ENCODE results near the gene DERA. TPM values are rescaled to one million over a fixed set of nuclear protein-coding genes. Genes with fewer than 3 reads are reported as not detected.
"Not testable (repeated sequence)": the region's sequence is repeated elsewhere in the genome, so short reads cannot be mapped to it uniquely, and the experiment has no call there.

The DERA gene
- total and polyA plus RNA-seq, 12 donors: 15.9 to 72.3 (median 31.4) TPM

DNA sequence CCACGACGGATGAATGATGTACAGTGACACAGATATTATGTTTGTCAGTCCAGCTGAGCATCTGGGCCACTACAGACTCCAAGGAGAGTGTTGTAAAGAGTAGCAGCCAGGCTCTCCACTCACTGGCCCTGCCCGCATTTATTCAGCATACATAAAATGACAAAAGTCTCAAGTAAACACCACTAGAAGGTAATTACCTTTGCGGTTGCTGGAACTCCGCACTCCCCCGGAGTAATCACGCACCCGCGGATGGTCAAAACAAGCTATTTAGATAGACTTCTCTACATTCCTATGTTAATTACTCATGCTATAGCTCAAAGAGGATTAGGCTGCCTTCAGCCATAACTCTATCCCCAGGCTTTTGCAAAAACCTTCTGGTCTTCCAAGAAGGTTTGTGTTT, 47.8 kb upstream of the DERA start:
- no peak for DNase-seq
- TF ChIP-seq, protein P1, sequence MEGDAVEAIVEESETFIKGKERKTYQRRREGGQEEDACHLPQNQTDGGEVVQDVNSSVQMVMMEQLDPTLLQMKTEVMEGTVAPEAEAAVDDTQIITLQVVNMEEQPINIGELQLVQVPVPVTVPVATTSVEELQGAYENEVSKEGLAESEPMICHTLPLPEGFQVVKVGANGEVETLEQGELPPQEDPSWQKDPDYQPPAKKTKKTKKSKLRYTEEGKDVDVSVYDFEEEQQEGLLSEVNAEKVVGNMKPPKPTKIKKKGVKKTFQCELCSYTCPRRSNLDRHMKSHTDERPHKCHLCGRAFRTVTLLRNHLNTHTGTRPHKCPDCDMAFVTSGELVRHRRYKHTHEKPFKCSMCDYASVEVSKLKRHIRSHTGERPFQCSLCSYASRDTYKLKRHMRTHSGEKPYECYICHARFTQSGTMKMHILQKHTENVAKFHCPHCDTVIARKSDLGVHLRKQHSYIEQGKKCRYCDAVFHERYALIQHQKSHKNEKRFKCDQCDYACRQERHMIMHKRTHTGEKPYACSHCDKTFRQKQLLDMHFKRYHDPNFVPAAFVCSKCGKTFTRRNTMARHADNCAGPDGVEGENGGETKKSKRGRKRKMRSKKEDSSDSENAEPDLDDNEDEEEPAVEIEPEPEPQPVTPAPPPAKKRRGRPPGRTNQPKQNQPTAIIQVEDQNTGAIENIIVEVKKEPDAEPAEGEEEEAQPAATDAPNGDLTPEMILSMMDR (IDR thresholded peaks at IDR 0.05): no peak
- TF ChIP-seq POLR2A (IDR thresholded peaks at IDR 0.05): no peak
- Histone ChIP-seq H3K27me3 (peaks cover 7% of the 10 kb centered on the region), H3K4me3 (no peak overlapping the region), H3K9me3 (replicated peaks in 1 of 3) (no peaks in the 10 kb centered on the region), H3K27ac (no peak overlapping the region), H3K4me1 (replicated peaks in 1 of 2) (no peaks in the 10 kb centered on the region), H3K36me3 (replicated peaks in 1 of 2) (no peaks in the 10 kb centered on the region)
- intact Hi-C loops (cut with DNase I): no loop called here
- 66 to 75% (median 71%) methylated on average over 9 of the region's 9 CpGs for WGBS, 4 donors

DNA sequence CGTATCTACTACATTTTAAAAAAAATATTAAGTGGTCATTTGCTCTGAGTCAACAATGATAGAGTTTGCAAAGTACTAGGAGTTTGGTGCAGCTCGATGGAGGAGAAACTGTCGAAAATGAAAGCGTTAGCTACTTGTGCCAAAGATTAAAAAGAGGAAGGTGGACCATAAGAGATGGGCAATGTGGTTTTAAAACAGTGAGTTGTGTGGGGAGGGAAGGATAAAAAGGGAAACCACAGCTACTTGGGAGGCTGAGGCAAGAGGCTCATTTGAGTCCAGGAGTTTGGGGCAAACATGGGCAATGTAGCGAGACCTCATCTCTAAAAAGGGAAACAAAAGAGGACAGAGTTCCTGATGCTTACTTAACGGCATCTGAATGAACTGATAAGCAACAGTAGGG, 47.1 kb upstream of the DERA start:
- H3K4me1 ChIP-seq (replicated peaks in 1 of 2): no peaks in the 10 kb centered on the region
- intact Hi-C loops (cut with DNase I): no loop called here
- no peaks in the 10 kb centered on the region for H3K36me3 ChIP-seq (replicated peaks in 1 of 2)
- H3K27ac ChIP-seq: no peak overlapping the region
- H3K4me3 ChIP-seq: no peak overlapping the region
- no peaks in the 10 kb centered on the region for H3K9me3 ChIP-seq (replicated peaks in 1 of 3)
- no peak for TF ChIP-seq POLR2A (IDR thresholded peaks at IDR 0.05)
- TF ChIP-seq, protein P1 (IDR thresholded peaks at IDR 0.05): no peak
- DNase-seq: no peak
- WGBS, 4 donors: 67 to 77% (median 73%) methylated on average over 6 of the region's 6 CpGs
- H3K27me3 ChIP-seq: peaks cover 6% of the 10 kb centered on the region

DNA sequence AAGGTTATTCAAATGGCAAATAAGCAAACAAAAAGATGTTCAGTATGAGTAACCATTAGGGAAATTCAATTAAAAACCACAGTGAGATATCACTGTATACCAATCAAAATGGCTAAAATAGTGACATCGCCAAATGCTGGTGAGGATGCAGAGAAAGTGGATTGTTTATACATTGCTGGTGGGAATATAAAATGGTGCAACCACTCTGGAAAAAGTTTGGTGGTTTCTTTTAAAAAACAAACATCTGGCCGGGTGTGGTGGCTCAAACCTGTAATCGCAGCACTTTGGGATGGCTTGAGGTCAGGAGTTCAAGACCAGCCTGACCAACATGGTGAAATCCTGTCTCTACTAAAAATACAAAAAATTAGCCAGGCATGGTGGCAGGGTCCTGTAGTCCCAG, 42.9 kb upstream of the DERA start:
- no peak overlapping the region for H3K27ac ChIP-seq
- WGBS, 4 donors: 84 to 90% (median 85%) methylated on average over 3 of the region's 3 CpGs
- H3K4me3 ChIP-seq: no peak overlapping the region
- DNase-seq: no peak
- intact Hi-C loops (cut with DNase I): no loop called here
- H3K4me1 ChIP-seq (replicated peaks in 1 of 2): no peaks in the 10 kb centered on the region
- no peaks in the 10 kb centered on the region for H3K36me3 ChIP-seq (replicated peaks in 1 of 2)
- H3K27me3 ChIP-seq: no peaks in the 10 kb centered on the region
- no peaks in the 10 kb centered on the region for H3K9me3 ChIP-seq (replicated peaks in 1 of 3)
- no peak for TF ChIP-seq POLR2A (IDR thresholded peaks at IDR 0.05)
- TF ChIP-seq, protein P1 (IDR thresholded peaks at IDR 0.05): no peak

DNA sequence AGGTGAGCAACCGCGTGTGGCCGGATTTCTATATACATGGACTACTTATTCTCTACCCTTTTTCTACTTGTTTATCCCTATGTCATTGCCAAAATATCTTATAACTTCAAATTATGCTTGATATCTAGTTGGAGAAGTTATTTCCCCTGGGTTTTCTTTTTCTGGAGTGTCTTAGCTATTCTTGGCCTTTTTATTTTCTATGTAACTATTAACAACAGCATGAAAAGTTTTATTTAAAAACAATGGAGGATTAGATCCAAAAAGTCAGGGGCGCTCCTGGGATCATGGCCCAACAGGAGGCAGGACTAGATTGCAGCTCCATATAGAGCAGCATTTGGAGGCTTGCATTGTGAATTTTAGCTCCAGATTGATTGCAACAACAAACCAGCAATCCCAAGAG, 37.6 kb upstream of the DERA start:
- H3K27me3 ChIP-seq: no peaks in the 10 kb centered on the region
- TF ChIP-seq POLR2A (IDR thresholded peaks at IDR 0.05): no peak
- TF ChIP-seq, protein P1 (IDR thresholded peaks at IDR 0.05): no peak
- WGBS, 4 donors: 91 to 94% (median 92%) methylated on average over 4 of the region's 4 CpGs
- no peak for DNase-seq
- H3K9me3 ChIP-seq (replicated peaks in 1 of 3): no peaks in the 10 kb centered on the region
- H3K27ac ChIP-seq: no peak overlapping the region
- no peak overlapping the region for H3K4me3 ChIP-seq
- intact Hi-C loops (cut with DNase I): no loop called here
- H3K36me3 ChIP-seq (replicated peaks in 1 of 2): no peaks in the 10 kb centered on the region
- no peaks in the 10 kb centered on the region for H3K4me1 ChIP-seq (replicated peaks in 1 of 2)

DNA sequence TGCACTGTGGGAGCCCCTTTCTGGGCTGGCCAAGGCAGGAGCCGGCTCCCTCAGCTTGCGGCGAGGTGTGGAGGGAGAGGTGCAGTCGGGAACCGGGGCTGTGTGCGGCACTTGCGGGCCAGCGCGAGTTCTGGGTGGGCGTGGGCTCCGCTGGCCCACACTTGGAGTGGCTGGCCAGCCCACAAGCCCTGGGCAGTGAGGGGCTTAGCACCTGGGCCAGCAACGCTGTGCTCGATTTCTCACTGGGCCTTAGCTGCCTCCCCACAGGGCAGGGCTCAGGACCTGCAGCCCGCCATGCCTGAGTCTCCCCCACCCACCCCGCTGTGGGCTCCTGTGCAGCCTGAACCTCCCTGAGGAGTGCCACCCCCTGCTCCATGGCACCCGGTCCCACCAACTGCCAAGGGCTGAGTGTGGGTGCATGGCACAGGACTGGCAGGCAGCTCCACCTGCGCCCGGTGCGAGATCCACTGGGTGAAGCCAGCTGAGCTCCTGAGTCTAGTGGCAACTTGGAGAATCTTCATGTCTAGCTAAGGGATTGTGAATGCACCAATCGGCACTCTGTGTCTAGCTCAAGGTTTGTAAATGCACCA, 36.5 kb upstream of the DERA start:
- WGBS, 4 donors: 94 to 96% (median 96%) methylated on average over 13 to 20 of the region's 20 CpGs; no CpG with 5 or more reads in 1 of the 4 donors

More for the DNA sequence above, 36.5 kb upstream of the DERA start:
- H3K9me3 ChIP-seq (replicated peaks in 1 of 3); H3K27me3 ChIP-seq; DNase-seq; H3K4me3 ChIP-seq; H3K27ac ChIP-seq; H3K36me3 ChIP-seq (replicated peaks in 1 of 2); H3K4me1 ChIP-seq (replicated peaks in 1 of 2); intact Hi-C loops (cut with DNase I): not testable (repeated sequence)

Measured in adrenal gland (tissue), 12 donors.